ENCODE results near the gene PCDHGB7.
"Not testable (repeated sequence)": the region's sequence is repeated elsewhere in the genome, so short reads cannot be mapped to it uniquely, and the experiment has no call there.

Gene PCDHGB7

DNA sequence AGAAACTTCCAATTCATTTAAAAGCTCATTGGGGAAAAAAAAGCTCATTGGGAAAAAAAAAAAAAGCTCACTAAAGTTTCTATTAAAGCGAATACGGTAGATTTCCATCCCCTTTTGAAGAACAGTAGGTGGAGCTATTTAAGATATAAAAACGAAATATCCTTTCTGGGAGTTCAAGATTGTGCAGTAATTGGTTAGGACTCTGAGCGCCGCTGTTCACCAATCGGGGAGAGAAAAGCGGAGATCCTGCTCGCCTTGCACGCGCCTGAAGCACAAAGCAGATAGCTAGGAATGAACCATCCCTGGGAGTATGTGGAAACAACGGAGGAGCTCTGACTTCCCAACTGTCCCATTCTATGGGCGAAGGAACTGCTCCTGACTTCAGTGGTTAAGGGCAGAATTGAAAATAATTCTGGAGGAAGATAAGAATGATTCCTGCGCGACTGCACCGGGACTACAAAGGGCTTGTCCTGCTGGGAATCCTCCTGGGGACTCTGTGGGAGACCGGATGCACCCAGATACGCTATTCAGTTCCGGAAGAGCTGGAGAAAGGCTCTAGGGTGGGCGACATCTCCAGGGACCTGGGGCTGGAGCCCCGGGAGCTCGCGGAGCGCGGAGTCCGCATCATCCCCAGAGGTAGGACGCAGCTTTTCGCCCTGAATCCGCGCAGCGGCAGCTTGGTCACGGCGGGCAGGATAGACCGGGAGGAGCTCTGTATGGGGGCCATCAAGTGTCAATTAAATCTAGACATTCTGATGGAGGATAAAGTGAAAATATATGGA lies 13.0 kb downstream of the PCDHGB7 start, which contains the start of gene PCDHGA12:
TSS of gene PCDHGA12 (plus strand) at position 176 of the 782 bp plus-strand sequence. CDS start at position 429, 253 bp downstream.
- DNase-seq, result no peak

DNA sequence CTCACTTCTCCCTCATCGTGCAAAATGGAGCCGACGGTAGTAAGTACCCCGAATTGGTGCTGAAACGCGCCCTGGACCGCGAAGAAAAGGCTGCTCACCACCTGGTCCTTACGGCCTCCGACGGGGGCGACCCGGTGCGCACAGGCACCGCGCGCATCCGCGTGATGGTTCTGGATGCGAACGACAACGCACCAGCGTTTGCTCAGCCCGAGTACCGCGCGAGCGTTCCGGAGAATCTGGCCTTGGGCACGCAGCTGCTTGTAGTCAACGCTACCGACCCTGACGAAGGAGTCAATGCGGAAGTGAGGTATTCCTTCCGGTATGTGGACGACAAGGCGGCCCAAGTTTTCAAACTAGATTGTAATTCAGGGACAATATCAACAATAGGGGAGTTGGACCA lies 13.8 kb downstream of the PCDHGB7 start:
- no peak for DNase-seq

DNA sequence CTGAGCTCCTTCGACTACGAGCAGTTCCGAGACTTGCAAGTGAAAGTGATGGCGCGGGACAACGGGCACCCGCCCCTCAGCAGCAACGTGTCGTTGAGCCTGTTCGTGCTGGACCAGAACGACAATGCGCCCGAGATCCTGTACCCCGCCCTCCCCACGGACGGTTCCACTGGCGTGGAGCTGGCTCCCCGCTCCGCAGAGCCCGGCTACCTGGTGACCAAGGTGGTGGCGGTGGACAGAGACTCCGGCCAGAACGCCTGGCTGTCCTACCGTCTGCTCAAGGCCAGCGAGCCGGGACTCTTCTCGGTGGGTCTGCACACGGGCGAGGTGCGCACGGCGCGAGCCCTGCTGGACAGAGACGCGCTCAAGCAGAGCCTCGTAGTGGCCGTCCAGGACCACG lies 14.8 kb downstream of the PCDHGB7 start:
- not testable (repeated sequence) for DNase-seq

DNA sequence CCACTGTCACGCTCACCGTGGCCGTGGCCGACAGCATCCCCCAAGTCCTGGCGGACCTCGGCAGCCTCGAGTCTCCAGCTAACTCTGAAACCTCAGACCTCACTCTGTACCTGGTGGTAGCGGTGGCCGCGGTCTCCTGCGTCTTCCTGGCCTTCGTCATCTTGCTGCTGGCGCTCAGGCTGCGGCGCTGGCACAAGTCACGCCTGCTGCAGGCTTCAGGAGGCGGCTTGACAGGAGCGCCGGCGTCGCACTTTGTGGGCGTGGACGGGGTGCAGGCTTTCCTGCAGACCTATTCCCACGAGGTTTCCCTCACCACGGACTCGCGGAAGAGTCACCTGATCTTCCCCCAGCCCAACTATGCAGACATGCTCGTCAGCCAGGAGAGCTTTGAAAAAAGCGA lies 15.2 kb downstream of the PCDHGB7 start:
- not testable (repeated sequence) for DNase-seq

DNA sequence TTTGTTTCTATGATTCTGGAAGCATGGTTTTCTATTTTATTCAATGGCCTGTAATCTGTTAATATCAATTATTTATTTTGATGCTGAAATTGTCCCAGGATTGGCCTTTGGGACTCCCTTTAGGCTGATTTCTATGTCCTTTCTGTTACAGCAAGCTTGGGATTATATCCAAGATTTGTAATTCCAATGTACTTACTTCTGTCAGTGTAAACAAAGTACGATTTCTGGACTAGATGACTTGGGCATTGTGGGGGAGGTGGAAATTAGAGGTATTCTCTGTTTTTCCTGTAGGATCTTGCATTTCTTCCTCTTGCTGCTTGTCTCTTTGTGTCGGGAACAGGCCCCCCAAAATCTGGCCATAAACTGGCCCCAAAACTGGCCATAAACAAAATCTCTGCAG lies 16.5 kb downstream of the PCDHGB7 start:
- no peak for DNase-seq

- no peak for DNase-seq
These were observed 19.7 kb downstream of the PCDHGB7 start for GRCh38 chr5:141437221-141437620.

- no peak for DNase-seq
These were observed 22.1 kb downstream of the PCDHGB7 start for GRCh38 chr5:141439411-141440141.

DNA sequence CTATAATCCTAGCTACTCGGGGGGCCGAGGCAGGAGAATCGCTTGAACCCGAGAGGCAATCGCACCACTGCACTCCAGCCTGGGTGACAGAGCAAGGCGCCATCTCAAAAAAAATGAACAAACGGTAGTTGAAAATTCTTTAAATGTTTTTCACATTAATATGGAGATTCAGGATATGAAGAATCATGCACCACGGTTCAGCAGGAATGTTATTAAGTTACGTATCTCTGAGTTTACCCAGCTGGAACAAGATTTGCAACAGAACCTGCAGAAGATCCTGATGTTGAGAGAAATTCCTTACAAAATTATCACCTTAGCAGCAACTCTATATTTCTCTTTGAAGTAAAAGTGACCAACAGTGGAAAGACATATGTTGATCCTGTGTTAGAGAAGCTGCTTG lies 22.9 kb downstream of the PCDHGB7 start:
- no peak for DNase-seq

- DNase-seq, result no peak
These were observed 24.2 kb downstream of the PCDHGB7 start for GRCh38 chr5:141441571-141442170.

DNA sequence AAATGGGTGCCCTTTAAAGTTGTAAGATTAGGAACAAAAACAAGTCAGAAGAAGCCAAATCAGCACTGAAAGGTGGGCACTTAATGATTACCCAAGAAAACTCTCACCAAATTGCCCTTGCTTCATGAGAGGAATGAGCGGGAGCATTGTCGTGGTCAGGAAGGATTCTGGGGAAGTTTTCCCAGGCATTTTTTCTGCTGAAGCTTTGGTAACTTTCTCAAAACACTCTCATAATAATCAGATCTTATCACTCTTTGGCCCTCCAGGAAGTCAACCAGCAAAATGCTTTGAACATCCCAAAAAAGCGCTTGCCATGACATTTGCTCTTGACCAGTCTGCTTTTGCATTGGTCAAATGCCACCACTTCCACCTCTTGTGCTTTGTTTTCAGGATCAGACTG lies 47.9 kb downstream of the PCDHGB7 start:
- DNase-seq, result no peak

All from NCI-H2029 (cell line).